HCT116 (cell line): ENCODE data around the gene TTC23L. TPM values are rescaled to one million over a fixed set of nuclear protein-coding genes. Genes with fewer than 3 reads are reported as not detected.

Experiments used
- ATAC-seq: fragments of 200-7000 bp; cut with Tn5 transposase; 2 replicates; pipeline ENCODE4 v1.9.1; 2020; ENCODE audit warnings: mild to moderate bottlenecking, moderate library complexity
- BruUV-seq: library from RNA; stranded (reverse); fragments of 400-500 nt; replicated peaks from 2 replicates; lab custom pipeline; 2021; lab: Mats Ljungman, UMichigan
- CTCF ChIA-PET: fragments of 300-600 bp; sonication (Branson Sonifier 250); formaldehyde crosslinking; loops from one replicate; lab custom pipeline; 2021; ENCODE audit warnings: antibody characterized with exemption; lab: Charles Lee
- POLR2A ChIA-PET: fragments of 300-600, 350-600 bp; sonication (Branson Sonifier 250); formaldehyde crosslinking; loops from one replicate; lab custom pipeline; 2021; ENCODE audit warnings: antibody characterized with exemption; lab: Charles Lee
- RAD21 ChIA-PET, 2 experiments: fragments of 300-600 bp; sonication (Branson Sonifier 250); formaldehyde crosslinking; loops; one replicate each; lab custom pipeline; 2023; ENCODE audit warnings: low total read pairs in 2 of 2; ENCODE audit not compliant: uncharacterized antibody in 2 of 2, unreplicated experiment in 2 of 2, low non-redundant PET in 1 of 2; lab: Charles Lee
- DNase-seq: peaks from one replicate; pipeline ENCODE4 v3.0.0-alpha.2; 2010; ENCODE audit warnings: low read depth, low spot score
- H2AFZ ChIP-seq: fragments of 200-600 bp; shearing (Covaris generic), sonication (generic); 2 replicates; pipeline ENCODE4 v1.6.1; 2017; ENCODE audit warnings: low read depth, mixed run types, mixed read lengths, antibody characterized with exemption, low read length; ENCODE audit not compliant: poor library complexity, severe bottlenecking
- H3K27ac ChIP-seq: 2 replicates; pipeline ENCODE4 v1.5.1; 2012; ENCODE audit warnings: low read depth, low read length
- H3K27me3 ChIP-seq: fragments of 200-600 bp; sonication (generic); 2 replicates; pipeline ENCODE4 v1.6.1; 2016; ENCODE audit warnings: mixed run types, low read length, mixed read lengths; ENCODE audit not compliant: insufficient read depth
- H3K36me3 ChIP-seq, 2 experiments: fragments of 200-500 bp in 1 of 2; fragments of 200-600 bp in 1 of 2; sonication (Bioruptor generic) in 1 of 2; sonication (generic) in 1 of 2; 2 replicates each; pipeline versions ENCODE4 v1.5.1 to v1.6.1; 2014 to 2016; ENCODE audit warnings: low read length in 2 of 2, inconsistent platforms in 1 of 2, mixed read lengths in 1 of 2, mixed run types in 1 of 2; ENCODE audit not compliant: insufficient read depth in 2 of 2, control insufficient read depth in 1 of 2
- H3K4me1 ChIP-seq, 2 experiments: fragments of 200-600 bp in 1 of 2; sonication (generic) in 1 of 2; 2 replicates each; pipeline versions ENCODE4 v1.5.1 to v1.6.1; 2012 to 2017; ENCODE audit warnings: low read length in 2 of 2, inconsistent platforms in 1 of 2, mild to moderate bottlenecking in 1 of 2, mixed read lengths in 1 of 2, mixed run types in 1 of 2, moderate library complexity in 1 of 2; ENCODE audit not compliant: insufficient read depth in 2 of 2, control insufficient read depth in 1 of 2
- H3K4me2 ChIP-seq: fragments of 200-600 bp; sonication (generic); 2 replicates; pipeline ENCODE4 v1.6.1; 2017; ENCODE audit warnings: mixed run types, low read length, mixed read lengths
- H3K4me3 ChIP-seq, 2 experiments: fragments of 200-600 bp in 1 of 2; sonication (generic) in 1 of 2; replicated peaks in 1 of 2; 2 replicates each; pipeline ENCODE4 v1.5.1; 2011 to 2016; ENCODE audit warnings: low read length in 2 of 2, control low read depth in 1 of 2, low read depth in 1 of 2, mild to moderate bottlenecking in 1 of 2, mixed read lengths in 1 of 2, mixed run types in 1 of 2
- H3K79me2 ChIP-seq: fragments of 200-600 bp; sonication (generic); 2 replicates; pipeline ENCODE4 v1.6.1; 2017; ENCODE audit warnings: mild to moderate bottlenecking, mixed run types, low read length, moderate library complexity, mixed read lengths; ENCODE audit not compliant: insufficient read depth
- H3K9ac ChIP-seq: fragments of 200-600 bp; sonication (generic); 2 replicates; pipeline ENCODE4 v1.6.1; 2016; ENCODE audit warnings: low read length, mixed read lengths
- H3K9me2 ChIP-seq: fragments of 200-600 bp; sonication (generic), shearing (Covaris generic); 2 replicates; pipeline ENCODE4 v1.6.1; 2017; ENCODE audit warnings: mixed run types, mild to moderate bottlenecking, moderate library complexity; ENCODE audit not compliant: insufficient read depth
- H3K9me3 ChIP-seq, 2 experiments: fragments of 200-500 bp in 1 of 2; fragments of 200-600 bp in 1 of 2; sonication (Bioruptor generic) in 1 of 2; sonication (generic) in 1 of 2; 2 replicates each; pipeline ENCODE4 v1.6.1; 2014 to 2017; ENCODE audit warnings: low read length in 2 of 2, mixed read lengths in 2 of 2, inconsistent platforms in 1 of 2, low read depth in 1 of 2, mild to moderate bottlenecking in 1 of 2, mixed run types in 1 of 2, moderate library complexity in 1 of 2; ENCODE audit not compliant: control insufficient read depth in 1 of 2, insufficient read depth in 1 of 2
- H4K20me1 ChIP-seq: fragments of 200-600 bp; sonication (generic), shearing (Covaris generic); 2 replicates; pipeline ENCODE4 v1.6.1; 2017; ENCODE audit warnings: mixed run types, mild to moderate bottlenecking, moderate library complexity; ENCODE audit not compliant: insufficient read depth
- ATF3 ChIP-seq: IDR thresholded peaks from 2 replicates; pipeline ENCODE4 v1.6.1; 2012
- EGR1 ChIP-seq: IDR thresholded peaks from 2 replicates; pipeline ENCODE4 v1.6.1; 2012; ENCODE audit warnings: low read depth
- EZH2 ChIP-seq: fragments of 200-600 bp; sonication (generic); IDR thresholded peaks from 2 replicates; pipeline ENCODE4 v1.6.1; 2017; ENCODE audit warnings: antibody characterized with exemption, mixed run types
- MAX ChIP-seq: IDR thresholded peaks from 2 replicates; pipeline ENCODE4 v1.6.1; 2012
- POLR2AphosphoS5 ChIP-seq: IDR thresholded peaks from 2 replicates; pipeline ENCODE4 v1.6.1; 2011; ENCODE audit warnings: mild to moderate bottlenecking, low read depth, low read length, moderate library complexity
- RAD21 ChIP-seq: IDR thresholded peaks from 2 replicates; pipeline ENCODE4 v1.6.1; 2012; ENCODE audit warnings: low read depth, mild to moderate bottlenecking
- REST ChIP-seq: IDR thresholded peaks from 2 replicates; pipeline ENCODE4 v1.6.1; 2012; ENCODE audit warnings: low read depth
- SIN3A ChIP-seq: IDR thresholded peaks from 2 replicates; pipeline ENCODE4 v1.6.1; 2012; ENCODE audit warnings: low read depth
- SRF ChIP-seq: IDR thresholded peaks from 2 replicates; pipeline ENCODE4 v1.6.1; 2012; ENCODE audit warnings: low read depth
- TCF7L2 ChIP-seq: IDR thresholded peaks from 2 replicates; pipeline ENCODE4 v1.7.0; 2011; ENCODE audit warnings: borderline replicate concordance, inconsistent platforms; ENCODE audit not compliant: insufficient read depth, insufficient read length; ENCODE audit errors: extremely low read depth
- intact Hi-C: fragments of 100-400 bp; cut with micrococcal nuclease; formaldehyde crosslinking; loops from 2 replicates; pipeline ENCODE4 v1.10.0; 2022
- total RNA-seq: library from RNA; stranded (reverse); gene quantifications from one replicate; pipeline ENCODE4 v1.2.1, GENCODE V29; 2021; ENCODE audit not compliant: unreplicated experiment

The TTC23L gene
- total RNA-seq, 1 experiment from 2014 or later = 1.0 TPM

GRCh38 chr5:34854459-34855174 lies 15.7 kb downstream of the TTC23L start:
- H3K27ac ChIP-seq = no peak overlapping the region
- no peak for ATAC-seq
- H3K4me3 ChIP-seq = no peak overlapping the region
- H3K79me2 ChIP-seq = no peaks in the 10 kb centered on the region
- ChIA-PET RAD21 (no interaction called here), CTCF (no interaction called here)
- no peak for DNase-seq
- no TSS peak for BruUV-seq
- TF ChIP-seq TCF7L2 (no peak), RAD21 (no peak), ATF3 (no peak), EZH2 (no peak), MAX (no peak), SIN3A (no peak), REST (no peak), EGR1 (no peak), SRF (no peak), POLR2AphosphoS5 (no peak)
- TF ChIP-seq, all 23 proteins: peak for 0
- Histone ChIP-seq H3K27me3 (no peaks in the 10 kb centered on the region), H4K20me1 (no peaks in the 10 kb centered on the region), H3K4me2 (no peak overlapping the region), H3K9me2 (no peaks in the 10 kb centered on the region), H2AFZ (no peak overlapping the region), H3K36me3 (no peaks in the 10 kb centered on the region; a peak in 1 of 4 replicates), H3K9me3 (no peaks in the 10 kb centered on the region), H3K4me1 (no peaks in the 10 kb centered on the region), H3K9ac (no peak overlapping the region)
- intact Hi-C loops = no loop called here
- POLR2A ChIA-PET = no interaction called here
